ENCODE measurements around the gene SLC49A4.

DNA sequence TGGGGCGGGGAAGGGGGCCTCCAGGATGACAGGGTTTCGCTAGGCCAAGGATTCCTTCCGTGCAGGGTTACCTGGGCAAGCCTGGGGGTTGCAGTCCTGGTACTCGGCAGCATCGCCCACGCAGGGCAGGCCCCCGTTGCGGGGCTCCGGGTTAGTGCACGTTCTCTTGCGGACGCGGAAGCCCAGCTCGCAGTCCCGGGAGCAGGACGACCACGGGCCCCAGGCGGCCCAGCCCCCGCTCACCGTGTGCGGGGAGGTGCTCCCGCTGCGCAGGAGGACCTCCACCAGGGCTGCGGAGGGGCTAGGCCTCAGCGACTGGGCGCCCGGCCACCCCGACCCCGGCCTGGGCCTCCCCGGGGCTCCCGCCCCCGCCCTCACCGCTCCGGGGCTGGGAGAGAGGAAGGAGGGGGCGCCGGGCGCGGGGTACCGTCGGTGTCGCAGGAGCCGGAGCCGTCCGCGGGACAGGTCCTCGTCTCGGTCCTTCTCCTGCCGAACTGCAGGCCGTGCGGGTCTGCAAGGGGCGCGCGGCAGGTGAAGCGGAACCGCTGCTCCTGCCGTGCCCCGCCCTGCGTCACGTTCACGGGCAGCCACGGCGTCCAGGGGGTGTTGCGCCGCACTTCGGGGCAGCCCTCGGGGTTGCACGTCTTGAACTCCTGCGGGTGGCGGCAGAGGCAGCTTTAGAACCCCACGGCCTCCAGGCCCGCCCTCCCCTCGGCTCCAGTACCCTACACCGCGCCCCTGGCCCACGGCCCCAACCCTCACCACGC, 118.1 kb downstream of the SLC49A4 start:
- TF ChIP-seq POLR2AphosphoS5 (IDR thresholded peaks at IDR 0.05; ENCODE audit: low read depth, low read length) (no peak), SIN3A (IDR thresholded peaks at IDR 0.05; ENCODE audit: borderline replicate concordance, insufficient read depth, low read length) (no peak), TAF1 (IDR thresholded peaks at IDR 0.05; ENCODE audit: borderline replicate concordance, insufficient read depth, low read length) (no peak)
- TF ChIP-seq, protein P1, sequence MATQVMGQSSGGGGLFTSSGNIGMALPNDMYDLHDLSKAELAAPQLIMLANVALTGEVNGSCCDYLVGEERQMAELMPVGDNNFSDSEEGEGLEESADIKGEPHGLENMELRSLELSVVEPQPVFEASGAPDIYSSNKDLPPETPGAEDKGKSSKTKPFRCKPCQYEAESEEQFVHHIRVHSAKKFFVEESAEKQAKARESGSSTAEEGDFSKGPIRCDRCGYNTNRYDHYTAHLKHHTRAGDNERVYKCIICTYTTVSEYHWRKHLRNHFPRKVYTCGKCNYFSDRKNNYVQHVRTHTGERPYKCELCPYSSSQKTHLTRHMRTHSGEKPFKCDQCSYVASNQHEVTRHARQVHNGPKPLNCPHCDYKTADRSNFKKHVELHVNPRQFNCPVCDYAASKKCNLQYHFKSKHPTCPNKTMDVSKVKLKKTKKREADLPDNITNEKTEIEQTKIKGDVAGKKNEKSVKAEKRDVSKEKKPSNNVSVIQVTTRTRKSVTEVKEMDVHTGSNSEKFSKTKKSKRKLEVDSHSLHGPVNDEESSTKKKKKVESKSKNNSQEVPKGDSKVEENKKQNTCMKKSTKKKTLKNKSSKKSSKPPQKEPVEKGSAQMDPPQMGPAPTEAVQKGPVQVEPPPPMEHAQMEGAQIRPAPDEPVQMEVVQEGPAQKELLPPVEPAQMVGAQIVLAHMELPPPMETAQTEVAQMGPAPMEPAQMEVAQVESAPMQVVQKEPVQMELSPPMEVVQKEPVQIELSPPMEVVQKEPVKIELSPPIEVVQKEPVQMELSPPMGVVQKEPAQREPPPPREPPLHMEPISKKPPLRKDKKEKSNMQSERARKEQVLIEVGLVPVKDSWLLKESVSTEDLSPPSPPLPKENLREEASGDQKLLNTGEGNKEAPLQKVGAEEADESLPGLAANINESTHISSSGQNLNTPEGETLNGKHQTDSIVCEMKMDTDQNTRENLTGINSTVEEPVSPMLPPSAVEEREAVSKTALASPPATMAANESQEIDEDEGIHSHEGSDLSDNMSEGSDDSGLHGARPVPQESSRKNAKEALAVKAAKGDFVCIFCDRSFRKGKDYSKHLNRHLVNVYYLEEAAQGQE (IDR thresholded peaks at IDR 0.05; ENCODE audit: insufficient read depth in 1 of 2, low read depth in 2 of 2, low read length in 2 of 2) = no peak
